GM12801 (cell line): Measurements from ENCODE around the gene CLPSL1.

Experiments
- CTCF ChIP-seq: IDR thresholded peaks from one replicate; pipeline ENCODE4 v1.5.1; 2011; ENCODE audit warnings: control low read depth; ENCODE audit not compliant: insufficient read length; ENCODE audit errors: extremely low read depth

CLPSL1 gene

DNA sequence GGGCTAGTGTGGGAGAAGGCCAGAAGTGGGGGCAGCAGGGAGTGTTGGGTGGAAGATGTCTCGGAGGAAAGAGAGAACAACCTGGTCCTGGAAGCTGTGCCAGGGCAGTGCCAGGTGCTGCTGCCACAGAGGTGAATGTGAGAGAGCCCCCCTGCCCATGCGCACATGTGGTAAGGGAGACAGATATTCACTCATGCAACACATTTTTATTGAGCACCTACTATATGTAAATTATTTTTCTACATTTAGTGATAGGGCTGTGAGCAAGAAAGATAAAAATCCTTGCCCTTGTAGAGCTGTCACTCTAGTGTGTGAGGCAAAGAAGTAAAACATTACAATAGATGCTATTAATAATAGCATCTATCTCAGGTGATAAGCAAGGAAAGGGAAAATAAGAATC lies 471 bp downstream of the CLPSL1 start:
- TF ChIP-seq CTCF: no peak

DNA sequence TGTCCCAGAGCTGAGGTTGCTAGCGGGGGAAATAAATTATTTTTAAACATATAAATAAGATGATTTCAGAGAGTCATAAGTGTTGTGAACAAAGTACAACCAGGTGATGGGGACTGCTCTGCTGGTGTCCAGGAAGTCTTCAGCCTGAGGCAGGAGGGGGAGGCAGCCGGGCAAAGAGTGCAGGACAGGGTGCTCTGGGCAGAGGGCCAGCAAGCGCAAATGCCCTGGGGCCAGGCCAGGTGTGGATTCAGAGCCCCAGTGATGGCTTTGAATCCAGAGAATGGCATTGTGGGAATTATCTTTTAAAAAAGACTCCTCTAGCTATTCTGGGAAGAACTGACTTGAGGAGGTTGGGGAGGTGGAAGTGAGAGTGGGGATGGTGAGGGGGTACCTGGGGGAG lies 1.6 kb downstream of the CLPSL1 start:
- TF ChIP-seq CTCF: no peak

DNA sequence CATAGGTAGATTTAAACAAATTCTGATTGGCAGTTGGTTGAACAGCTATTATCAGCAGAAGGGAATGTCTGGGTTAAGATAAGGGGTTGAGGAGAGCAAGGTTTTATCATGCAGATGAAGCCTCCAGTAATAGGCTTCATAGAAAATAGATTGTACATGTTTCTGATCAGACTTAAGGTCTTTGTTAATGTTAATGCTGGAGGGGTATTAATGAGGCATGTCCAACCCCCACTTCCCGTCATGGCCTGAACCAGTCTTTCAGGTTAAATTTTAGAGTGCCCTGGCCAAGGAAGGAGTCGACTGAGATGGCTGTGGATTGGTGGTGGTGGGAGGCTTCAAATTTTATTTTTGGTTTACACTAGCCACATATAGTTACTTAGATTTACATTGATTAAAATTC lies 3.4 kb downstream of the CLPSL1 start:
- TF ChIP-seq CTCF: no peak

DNA sequence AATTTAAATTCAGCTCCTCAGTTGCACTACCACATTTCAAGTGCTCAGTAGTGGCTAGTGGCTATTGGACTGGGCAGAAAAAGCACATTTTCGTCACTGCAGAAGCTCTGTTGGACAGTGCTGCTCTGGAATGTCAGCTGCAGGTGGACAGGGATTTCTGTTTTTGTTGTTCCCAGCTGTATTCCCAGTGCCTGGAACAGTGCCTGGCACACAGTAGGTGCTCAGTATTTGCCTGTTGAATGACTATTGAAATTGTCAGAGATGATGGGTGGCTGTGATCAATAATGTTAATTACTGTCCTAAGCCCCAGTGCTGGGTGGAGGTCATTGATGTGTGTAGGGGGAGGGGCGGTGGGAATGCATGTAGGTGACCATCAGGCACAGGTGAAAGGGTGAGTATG lies 5.5 kb downstream of the CLPSL1 start:
- TF ChIP-seq CTCF: no peak

- no peak for TF ChIP-seq CTCF
Observed at GRCh38 chr6:35786810-35787209, 6.0 kb downstream of the CLPSL1 start.

- no peak for TF ChIP-seq CTCF
Observed at GRCh38 chr6:35787266-35788218, 6.7 kb downstream of the CLPSL1 start.

DNA sequence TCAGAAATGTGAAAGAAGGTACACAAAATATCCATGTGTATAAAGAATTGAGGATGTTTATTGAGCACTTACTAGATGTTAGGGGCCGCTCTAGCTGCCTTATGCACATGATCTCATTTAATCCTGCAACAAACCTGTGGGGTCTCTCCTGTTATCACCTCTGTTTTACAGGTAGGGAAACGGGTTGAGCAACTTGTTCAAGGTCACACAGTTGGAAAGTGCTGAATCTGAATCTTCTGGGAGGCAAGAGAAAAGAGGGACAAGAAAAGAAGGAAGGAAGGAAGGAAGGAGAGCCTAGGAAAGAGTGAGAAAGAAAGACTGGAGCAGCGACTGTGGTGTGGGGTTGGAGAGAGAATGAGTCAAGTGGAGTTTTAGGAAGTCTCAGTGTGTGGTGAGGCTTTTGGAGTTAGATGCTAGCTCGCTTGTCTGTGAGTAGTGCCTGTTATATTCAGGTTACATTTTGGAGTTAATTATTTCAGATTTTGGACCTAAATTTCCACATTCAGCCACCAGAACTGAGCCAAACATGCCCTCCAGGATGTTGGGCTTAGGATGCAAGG lies 7.7 kb downstream of the CLPSL1 start:
- TF ChIP-seq CTCF: no peak
